ENCODE data around the gene KRT4. TPM values are rescaled to one million over a fixed set of nuclear protein-coding genes. Genes with fewer than 3 reads are reported as not detected.

Gene KRT4
- total and polyA plus RNA-seq, 2 experiments from 2014 or later = not detected

DNA sequence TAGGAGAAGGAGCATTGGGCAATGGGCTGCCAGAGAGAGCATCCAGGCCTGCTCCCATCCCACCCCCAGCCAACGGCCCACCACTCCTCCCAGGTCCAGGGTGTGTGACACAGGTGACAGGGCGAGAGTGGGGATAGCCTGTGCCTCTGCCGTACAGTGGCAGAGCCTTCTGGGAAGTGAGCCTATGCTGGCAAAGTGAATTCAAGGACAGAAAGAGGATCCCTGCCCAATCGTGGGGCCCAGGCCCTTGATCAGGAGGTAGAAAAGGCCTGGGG, 20.7 kb upstream of the KRT4 start:
- Histone ChIP-seq H3K4me2 (no peak overlapping the region), H3F3A (replicated peaks; ENCODE audit: low read depth) (no peaks in the 10 kb centered on the region), H3K79me2 (replicated peaks; ENCODE audit: insufficient read depth) (no peaks in the 10 kb centered on the region), H3K9me2 (ENCODE audit: insufficient read depth) (no peaks in the 10 kb centered on the region), H2AFZ (no peak overlapping the region), H4K20me1 (replicated peaks; ENCODE audit: insufficient read depth) (no peaks in the 10 kb centered on the region), H3K36me3 (ENCODE audit: insufficient read depth) (no peaks in the 10 kb centered on the region), H3K27me3 (ENCODE audit: insufficient read depth) (no peaks in the 10 kb centered on the region), H3K4me1 (ENCODE audit: insufficient read depth) (no peaks in the 10 kb centered on the region), H3K4me3 (no peak overlapping the region), H3K27ac (ENCODE audit: low read depth) (no peak overlapping the region)
- no peaks in the 10 kb centered on the region for H3K36me3 Mint-ChIP-seq (ENCODE audit: low read depth)
- no peaks in the 10 kb centered on the region; the same call in 2 of the 3 replicates for H3K4me1 Mint-ChIP-seq
- H3K4me3 Mint-ChIP-seq = no peak overlapping the region
- ATAC-seq = no peak
- TF ChIP-seq ZNF331 (CRISPR knock-in tag; IDR thresholded peaks at IDR 0.05; ENCODE audit: low read depth) (no peak), NANOG (IDR thresholded peaks at IDR 0.05; ENCODE audit: borderline replicate concordance) (no peak), ZNF114 (CRISPR knock-in tag; IDR thresholded peaks at IDR 0.05) (no peak), CREB1 (CRISPR knock-in tag; IDR thresholded peaks at IDR 0.05; ENCODE audit: low read depth) (no peak), POLR2AphosphoS5 (IDR thresholded peaks at IDR 0.05; ENCODE audit: low read depth) (no peak), STAT1 (IDR thresholded peaks at IDR 0.05; ENCODE audit: unreplicated experiment) (no peak), EZH2phosphoT487 (IDR thresholded peaks at IDR 0.05; ENCODE audit: unreplicated experiment) (no peak), EZH2 (IDR thresholded peaks at IDR 0.05; ENCODE audit: low read depth, unreplicated experiment) (no peak), JUNB (IDR thresholded peaks at IDR 0.05; ENCODE audit: unreplicated experiment) (no peak)
- TF ChIP-seq, protein P1, sequence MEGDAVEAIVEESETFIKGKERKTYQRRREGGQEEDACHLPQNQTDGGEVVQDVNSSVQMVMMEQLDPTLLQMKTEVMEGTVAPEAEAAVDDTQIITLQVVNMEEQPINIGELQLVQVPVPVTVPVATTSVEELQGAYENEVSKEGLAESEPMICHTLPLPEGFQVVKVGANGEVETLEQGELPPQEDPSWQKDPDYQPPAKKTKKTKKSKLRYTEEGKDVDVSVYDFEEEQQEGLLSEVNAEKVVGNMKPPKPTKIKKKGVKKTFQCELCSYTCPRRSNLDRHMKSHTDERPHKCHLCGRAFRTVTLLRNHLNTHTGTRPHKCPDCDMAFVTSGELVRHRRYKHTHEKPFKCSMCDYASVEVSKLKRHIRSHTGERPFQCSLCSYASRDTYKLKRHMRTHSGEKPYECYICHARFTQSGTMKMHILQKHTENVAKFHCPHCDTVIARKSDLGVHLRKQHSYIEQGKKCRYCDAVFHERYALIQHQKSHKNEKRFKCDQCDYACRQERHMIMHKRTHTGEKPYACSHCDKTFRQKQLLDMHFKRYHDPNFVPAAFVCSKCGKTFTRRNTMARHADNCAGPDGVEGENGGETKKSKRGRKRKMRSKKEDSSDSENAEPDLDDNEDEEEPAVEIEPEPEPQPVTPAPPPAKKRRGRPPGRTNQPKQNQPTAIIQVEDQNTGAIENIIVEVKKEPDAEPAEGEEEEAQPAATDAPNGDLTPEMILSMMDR (conservative IDR thresholded peaks at IDR 0.05; ENCODE audit: low read depth in 2 of 2) = no peak
- TF ChIP-seq, protein P2, sequence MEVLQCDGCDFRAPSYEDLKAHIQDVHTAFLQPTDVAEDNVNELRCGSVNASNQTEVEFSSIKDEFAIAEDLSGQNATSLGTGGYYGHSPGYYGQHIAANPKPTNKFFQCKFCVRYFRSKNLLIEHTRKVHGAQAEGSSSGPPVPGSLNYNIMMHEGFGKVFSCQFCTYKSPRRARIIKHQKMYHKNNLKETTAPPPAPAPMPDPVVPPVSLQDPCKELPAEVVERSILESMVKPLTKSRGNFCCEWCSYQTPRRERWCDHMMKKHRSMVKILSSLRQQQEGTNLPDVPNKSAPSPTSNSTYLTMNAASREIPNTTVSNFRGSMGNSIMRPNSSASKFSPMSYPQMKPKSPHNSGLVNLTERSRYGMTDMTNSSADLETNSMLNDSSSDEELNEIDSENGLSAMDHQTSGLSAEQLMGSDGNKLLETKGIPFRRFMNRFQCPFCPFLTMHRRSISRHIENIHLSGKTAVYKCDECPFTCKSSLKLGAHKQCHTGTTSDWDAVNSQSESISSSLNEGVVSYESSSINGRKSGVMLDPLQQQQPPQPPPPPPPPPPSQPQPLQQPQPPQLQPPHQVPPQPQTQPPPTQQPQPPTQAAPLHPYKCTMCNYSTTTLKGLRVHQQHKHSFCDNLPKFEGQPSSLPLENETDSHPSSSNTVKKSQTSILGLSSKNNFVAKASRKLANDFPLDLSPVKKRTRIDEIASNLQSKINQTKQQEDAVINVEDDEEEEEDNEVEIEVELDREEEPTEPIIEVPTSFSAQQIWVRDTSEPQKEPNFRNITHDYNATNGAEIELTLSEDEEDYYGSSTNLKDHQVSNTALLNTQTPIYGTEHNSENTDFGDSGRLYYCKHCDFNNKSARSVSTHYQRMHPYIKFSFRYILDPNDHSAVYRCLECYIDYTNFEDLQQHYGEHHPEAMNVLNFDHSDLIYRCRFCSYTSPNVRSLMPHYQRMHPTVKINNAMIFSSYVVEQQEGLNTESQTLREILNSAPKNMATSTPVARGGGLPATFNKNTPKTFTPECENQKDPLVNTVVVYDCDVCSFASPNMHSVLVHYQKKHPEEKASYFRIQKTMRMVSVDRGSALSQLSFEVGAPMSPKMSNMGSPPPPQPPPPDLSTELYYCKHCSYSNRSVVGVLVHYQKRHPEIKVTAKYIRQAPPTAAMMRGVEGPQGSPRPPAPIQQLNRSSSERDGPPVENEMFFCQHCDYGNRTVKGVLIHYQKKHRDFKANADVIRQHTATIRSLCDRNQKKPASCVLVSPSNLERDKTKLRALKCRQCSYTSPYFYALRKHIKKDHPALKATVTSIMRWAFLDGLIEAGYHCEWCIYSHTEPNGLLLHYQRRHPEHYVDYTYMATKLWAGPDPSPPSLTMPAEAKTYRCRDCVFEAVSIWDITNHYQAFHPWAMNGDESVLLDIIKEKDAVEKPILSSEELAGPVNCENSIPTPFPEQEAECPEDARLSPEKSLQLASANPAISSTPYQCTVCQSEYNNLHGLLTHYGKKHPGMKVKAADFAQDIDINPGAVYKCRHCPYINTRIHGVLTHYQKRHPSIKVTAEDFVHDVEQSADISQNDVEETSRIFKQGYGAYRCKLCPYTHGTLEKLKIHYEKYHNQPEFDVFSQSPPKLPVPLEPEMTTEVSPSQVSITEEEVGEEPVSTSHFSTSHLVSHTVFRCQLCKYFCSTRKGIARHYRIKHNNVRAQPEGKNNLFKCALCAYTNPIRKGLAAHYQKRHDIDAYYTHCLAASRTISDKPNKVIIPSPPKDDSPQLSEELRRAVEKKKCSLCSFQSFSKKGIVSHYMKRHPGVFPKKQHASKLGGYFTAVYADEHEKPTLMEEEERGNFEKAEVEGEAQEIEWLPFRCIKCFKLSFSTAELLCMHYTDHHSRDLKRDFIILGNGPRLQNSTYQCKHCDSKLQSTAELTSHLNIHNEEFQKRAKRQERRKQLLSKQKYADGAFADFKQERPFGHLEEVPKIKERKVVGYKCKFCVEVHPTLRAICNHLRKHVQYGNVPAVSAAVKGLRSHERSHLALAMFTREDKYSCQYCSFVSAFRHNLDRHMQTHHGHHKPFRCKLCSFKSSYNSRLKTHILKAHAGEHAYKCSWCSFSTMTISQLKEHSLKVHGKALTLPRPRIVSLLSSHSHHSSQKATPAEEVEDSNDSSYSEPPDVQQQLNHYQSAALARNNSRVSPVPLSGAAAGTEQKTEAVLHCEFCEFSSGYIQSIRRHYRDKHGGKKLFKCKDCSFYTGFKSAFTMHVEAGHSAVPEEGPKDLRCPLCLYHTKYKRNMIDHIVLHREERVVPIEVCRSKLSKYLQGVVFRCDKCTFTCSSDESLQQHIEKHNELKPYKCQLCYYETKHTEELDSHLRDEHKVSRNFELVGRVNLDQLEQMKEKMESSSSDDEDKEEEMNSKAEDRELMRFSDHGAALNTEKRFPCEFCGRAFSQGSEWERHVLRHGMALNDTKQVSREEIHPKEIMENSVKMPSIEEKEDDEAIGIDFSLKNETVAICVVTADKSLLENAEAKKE (CRISPR knock-in tag; IDR thresholded peaks at IDR 0.05) = no peak
- TF ChIP-seq, protein P3, sequence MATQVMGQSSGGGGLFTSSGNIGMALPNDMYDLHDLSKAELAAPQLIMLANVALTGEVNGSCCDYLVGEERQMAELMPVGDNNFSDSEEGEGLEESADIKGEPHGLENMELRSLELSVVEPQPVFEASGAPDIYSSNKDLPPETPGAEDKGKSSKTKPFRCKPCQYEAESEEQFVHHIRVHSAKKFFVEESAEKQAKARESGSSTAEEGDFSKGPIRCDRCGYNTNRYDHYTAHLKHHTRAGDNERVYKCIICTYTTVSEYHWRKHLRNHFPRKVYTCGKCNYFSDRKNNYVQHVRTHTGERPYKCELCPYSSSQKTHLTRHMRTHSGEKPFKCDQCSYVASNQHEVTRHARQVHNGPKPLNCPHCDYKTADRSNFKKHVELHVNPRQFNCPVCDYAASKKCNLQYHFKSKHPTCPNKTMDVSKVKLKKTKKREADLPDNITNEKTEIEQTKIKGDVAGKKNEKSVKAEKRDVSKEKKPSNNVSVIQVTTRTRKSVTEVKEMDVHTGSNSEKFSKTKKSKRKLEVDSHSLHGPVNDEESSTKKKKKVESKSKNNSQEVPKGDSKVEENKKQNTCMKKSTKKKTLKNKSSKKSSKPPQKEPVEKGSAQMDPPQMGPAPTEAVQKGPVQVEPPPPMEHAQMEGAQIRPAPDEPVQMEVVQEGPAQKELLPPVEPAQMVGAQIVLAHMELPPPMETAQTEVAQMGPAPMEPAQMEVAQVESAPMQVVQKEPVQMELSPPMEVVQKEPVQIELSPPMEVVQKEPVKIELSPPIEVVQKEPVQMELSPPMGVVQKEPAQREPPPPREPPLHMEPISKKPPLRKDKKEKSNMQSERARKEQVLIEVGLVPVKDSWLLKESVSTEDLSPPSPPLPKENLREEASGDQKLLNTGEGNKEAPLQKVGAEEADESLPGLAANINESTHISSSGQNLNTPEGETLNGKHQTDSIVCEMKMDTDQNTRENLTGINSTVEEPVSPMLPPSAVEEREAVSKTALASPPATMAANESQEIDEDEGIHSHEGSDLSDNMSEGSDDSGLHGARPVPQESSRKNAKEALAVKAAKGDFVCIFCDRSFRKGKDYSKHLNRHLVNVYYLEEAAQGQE (IDR thresholded peaks at IDR 0.05; ENCODE audit: unreplicated experiment) = no peak
- TF ChIP-seq, protein P4, sequence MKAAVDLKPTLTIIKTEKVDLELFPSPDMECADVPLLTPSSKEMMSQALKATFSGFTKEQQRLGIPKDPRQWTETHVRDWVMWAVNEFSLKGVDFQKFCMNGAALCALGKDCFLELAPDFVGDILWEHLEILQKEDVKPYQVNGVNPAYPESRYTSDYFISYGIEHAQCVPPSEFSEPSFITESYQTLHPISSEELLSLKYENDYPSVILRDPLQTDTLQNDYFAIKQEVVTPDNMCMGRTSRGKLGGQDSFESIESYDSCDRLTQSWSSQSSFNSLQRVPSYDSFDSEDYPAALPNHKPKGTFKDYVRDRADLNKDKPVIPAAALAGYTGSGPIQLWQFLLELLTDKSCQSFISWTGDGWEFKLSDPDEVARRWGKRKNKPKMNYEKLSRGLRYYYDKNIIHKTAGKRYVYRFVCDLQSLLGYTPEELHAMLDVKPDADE (IDR thresholded peaks at IDR 0.05) = no peak
- no peaks in the 10 kb centered on the region for H3K9me3 Mint-ChIP-seq
- peaks cover 11% of the 10 kb centered on the region for H3K27me3 Mint-ChIP-seq (ENCODE audit: insufficient read depth, low read depth, poor library complexity)
- H3K27ac Mint-ChIP-seq = no peak overlapping the region
- DNase-seq (ENCODE audit: low spot score) = no peak
